H9 (cell line): ENCODE measurements around the gene FRMD4B. TPM values are rescaled to one million over a fixed set of nuclear protein-coding genes. Genes with fewer than 3 reads are reported as not detected.

Experiments used
- DNase-seq: peaks from one replicate; pipeline ENCODE4 v3.0.0-alpha.2; 2017
- H2AFZ ChIP-seq: one replicate; pipeline ENCODE4 v1.6.1; 2013; ENCODE audit warnings: mild to moderate bottlenecking, low read length, control low read depth, moderate library complexity
- H2AK5ac ChIP-seq: 2 replicates; pipeline ENCODE4 v1.6.1; 2013; ENCODE audit warnings: low read length, control low read depth, mixed read lengths; ENCODE audit not compliant: insufficient read length
- H2BK120ac ChIP-seq: one replicate; pipeline ENCODE4 v1.6.1; 2013; ENCODE audit warnings: low read depth, mild to moderate bottlenecking, low read length, control low read depth, inconsistent platforms; ENCODE audit not compliant: poor library complexity, severe bottlenecking
- H2BK12ac ChIP-seq: 2 replicates; pipeline ENCODE4 v1.6.1; 2013; ENCODE audit warnings: low read length, control low read depth, mixed read lengths, low read depth; ENCODE audit not compliant: insufficient read length
- H2BK15ac ChIP-seq: 2 replicates; pipeline ENCODE4 v1.6.1; 2013; ENCODE audit warnings: low read depth, low read length, control low read depth
- H2BK20ac ChIP-seq: one replicate; pipeline ENCODE4 v1.6.1; 2013; ENCODE audit warnings: low read depth, mild to moderate bottlenecking, low read length, control low read depth, inconsistent platforms; ENCODE audit not compliant: poor library complexity, severe bottlenecking
- H2BK5ac ChIP-seq: 2 replicates; pipeline ENCODE4 v1.6.1; 2013; ENCODE audit warnings: low read length, control low read depth, mixed read lengths; ENCODE audit not compliant: insufficient read length
- H3K14ac ChIP-seq: 2 replicates; pipeline ENCODE4 v1.6.1; 2013; ENCODE audit warnings: low read length, control low read depth; ENCODE audit not compliant: insufficient read depth
- H3K18ac ChIP-seq: 2 replicates; pipeline ENCODE4 v1.6.1; 2013; ENCODE audit warnings: low read depth, mild to moderate bottlenecking, mixed read lengths, low read length, control low read depth; ENCODE audit not compliant: insufficient read length
- H3K23ac ChIP-seq: 2 replicates; pipeline ENCODE4 v1.6.1; 2013; ENCODE audit warnings: low read length, control low read depth, mixed read lengths, low read depth; ENCODE audit not compliant: insufficient read length
- H3K23me2 ChIP-seq: 2 replicates; pipeline ENCODE4 v1.6.1; 2013; ENCODE audit warnings: low read depth, mild to moderate bottlenecking, mixed read lengths, low read length, control low read depth; ENCODE audit not compliant: insufficient read length, poor library complexity, severe bottlenecking
- H3K27ac ChIP-seq: 2 replicates; pipeline ENCODE4 v1.5.1; 2013; ENCODE audit warnings: low read length, control low read depth, mixed read lengths, low read depth; ENCODE audit not compliant: insufficient read length
- H3K27me3 ChIP-seq: 2 replicates; pipeline ENCODE4 v1.6.1; 2013; ENCODE audit warnings: low read length, control low read depth, inconsistent platforms; ENCODE audit not compliant: insufficient read depth
- H3K4ac ChIP-seq: 2 replicates; pipeline ENCODE4 v1.6.1; 2013; ENCODE audit warnings: low read depth, mild to moderate bottlenecking, control low read depth, inconsistent platforms, low read length, moderate library complexity
- H3K4me1 ChIP-seq: 2 replicates; pipeline ENCODE4 v1.6.1; 2013; ENCODE audit warnings: low read length, control low read depth, inconsistent platforms; ENCODE audit not compliant: insufficient read depth
- H3K4me2 ChIP-seq: 2 replicates; pipeline ENCODE4 v1.6.1; 2013; ENCODE audit warnings: low read length, control low read depth, mixed read lengths; ENCODE audit not compliant: insufficient read length, insufficient read depth
- H3K56ac ChIP-seq: 2 replicates; pipeline ENCODE4 v1.6.1; 2013; ENCODE audit warnings: low read depth, mild to moderate bottlenecking, mixed read lengths, low read length, control low read depth; ENCODE audit not compliant: insufficient read length
- H3K79me1 ChIP-seq: 2 replicates; pipeline ENCODE4 v1.6.1; 2013; ENCODE audit warnings: low read depth, mild to moderate bottlenecking, moderate library complexity, low read length, control low read depth, inconsistent platforms; ENCODE audit not compliant: insufficient read depth, poor library complexity, severe bottlenecking
- H3K79me2 ChIP-seq: 2 replicates; pipeline ENCODE4 v1.6.1; 2013; ENCODE audit warnings: low read length, control low read depth, inconsistent platforms; ENCODE audit not compliant: insufficient read depth
- H3K9ac ChIP-seq: 2 replicates; pipeline ENCODE4 v1.6.1; 2013; ENCODE audit warnings: low read length, control low read depth, mixed read lengths; ENCODE audit not compliant: insufficient read length; ENCODE audit errors: extremely low read depth
- H3K9me3 ChIP-seq: one replicate; pipeline ENCODE4 v1.6.1; 2013; ENCODE audit warnings: low read depth, low read length, inconsistent platforms; ENCODE audit not compliant: control insufficient read depth
- H3T11ph ChIP-seq: one replicate; pipeline ENCODE4 v1.6.1; 2013; ENCODE audit warnings: mild to moderate bottlenecking, low read length, control low read depth, inconsistent platforms
- H4K20me1 ChIP-seq: one replicate; pipeline ENCODE4 v1.6.1; 2013; ENCODE audit not compliant: control insufficient read depth, insufficient read length, insufficient read depth
- H4K5ac ChIP-seq: 2 replicates; pipeline ENCODE4 v1.6.1; 2013; ENCODE audit warnings: low read depth, mild to moderate bottlenecking, mixed read lengths, low read length, control low read depth; ENCODE audit not compliant: insufficient read length
- H4K8ac ChIP-seq: replicated peaks from 2 replicates; pipeline ENCODE4 v1.6.1; 2013; ENCODE audit warnings: low read length, control low read depth, mixed read lengths, low read depth; ENCODE audit not compliant: insufficient read length
- H4K91ac ChIP-seq: 2 replicates; pipeline ENCODE4 v1.6.1; 2013; ENCODE audit warnings: low read depth, mild to moderate bottlenecking, moderate library complexity, mixed read lengths, low read length, control low read depth; ENCODE audit not compliant: insufficient read length
- H3K27ac Mint-ChIP-seq, 3 experiments: 2 replicates in 2 of 3; 3 replicates in 1 of 3; pipeline ENCODE4 v1.8.0; 2020 to 2021; ENCODE audit warnings: mixed read lengths in 3 of 3, mild to moderate bottlenecking in 1 of 3, moderate library complexity in 1 of 3
- H3K27me3 Mint-ChIP-seq: 2 replicates; pipeline ENCODE4 v1.8.0; 2021; ENCODE audit warnings: low read depth, mild to moderate bottlenecking, moderate library complexity, mixed read lengths
- H3K36me3 Mint-ChIP-seq, 3 experiments: 2 replicates in 2 of 3; 3 replicates in 1 of 3; pipeline ENCODE4 v1.8.0; 2020 to 2021; ENCODE audit warnings: low read depth in 3 of 3, mixed read lengths in 3 of 3; ENCODE audit not compliant: insufficient read depth in 1 of 3
- H3K4me1 Mint-ChIP-seq, 2 experiments: 2 replicates each; pipeline ENCODE4 v1.8.0; 2020; ENCODE audit warnings: mixed read lengths in 2 of 2
- H3K4me3 Mint-ChIP-seq, 2 experiments: 2 replicates in 1 of 2; 3 replicates in 1 of 2; pipeline ENCODE4 v1.8.0; 2020 to 2021; ENCODE audit warnings: mild to moderate bottlenecking in 2 of 2, mixed read lengths in 2 of 2, moderate library complexity in 1 of 2
- H3K9me3 Mint-ChIP-seq, 2 experiments: 2 replicates in 1 of 2; 3 replicates in 1 of 2; pipeline ENCODE4 v1.8.0; 2020; ENCODE audit warnings: mild to moderate bottlenecking in 2 of 2, mixed read lengths in 2 of 2, moderate library complexity in 1 of 2
- CTCF ChIP-seq: fragments of 200-600 bp; sonication (generic); conservative IDR thresholded peaks from 3 replicates; pipeline ENCODE4 v1.8.0; 2021; ENCODE audit warnings: antibody characterized with exemption, mild to moderate bottlenecking
- WGBS: extraction: QIAGEN DNeasy Blood & Tissue Kit; methylation state at CpG from one replicate; pipeline ENCODE4 v1.1.7; 2013; ENCODE audit warnings: missing lambda C conversion rate, low lambda C conversion rate, mixed read lengths; ENCODE audit not compliant: insufficient read length; ENCODE audit errors: extremely low coverage; 5-methylcytosine and 5-hydroxymethylcytosine counted together
- total RNA-seq: library from RNA; stranded (reverse); gene quantifications from 2 replicates; pipeline ENCODE4 v1.2.1, GENCODE V29; 2021

The FRMD4B gene
- total RNA-seq, 1 experiment from 2014 or later = 3.4 TPM

GRCh38 chr3:69313251-69313650 is 72.6 kb downstream of the FRMD4B start:
- TF ChIP-seq CTCF = no peak
- H3K4me2 ChIP-seq = no peak overlapping the region
- H3K14ac ChIP-seq = no peak overlapping the region; the same call in 1 of the 2 replicates
- no peak overlapping the region for H3K4ac ChIP-seq
- no peaks in the 10 kb centered on the region for H3K23me2 ChIP-seq
- no peak overlapping the region for H2BK12ac ChIP-seq
- no peaks in the 10 kb centered on the region for H4K20me1 ChIP-seq
- H3K18ac ChIP-seq = no peak overlapping the region
- H3K4me1 Mint-ChIP-seq = no peaks in the 10 kb centered on the region
- no peaks in the 10 kb centered on the region for H3K27me3 ChIP-seq
- H3K9me3 ChIP-seq = no peaks in the 10 kb centered on the region
- H2AFZ ChIP-seq = no peak overlapping the region
- DNase-seq = no peak
- no peak overlapping the region for H2AK5ac ChIP-seq
- H2BK5ac ChIP-seq = no peak overlapping the region
- H3K4me1 ChIP-seq = no peaks in the 10 kb centered on the region
- no peak overlapping the region for H2BK15ac ChIP-seq
- no peak overlapping the region for H3K9ac ChIP-seq
- H3K23ac ChIP-seq = no peak overlapping the region
- no CpG with 5 or more reads among the region's 4 CpGs for WGBS
- no peaks in the 10 kb centered on the region for H3K79me2 ChIP-seq
- no peak overlapping the region for H3K27ac Mint-ChIP-seq
- no peak overlapping the region for H4K8ac ChIP-seq
- no peaks in the 10 kb centered on the region for H3K27me3 Mint-ChIP-seq
- no peaks in the 10 kb centered on the region for H3K79me1 ChIP-seq
- no peak overlapping the region for H3K4me3 Mint-ChIP-seq
- H3T11ph ChIP-seq = no peak overlapping the region
- H3K9me3 Mint-ChIP-seq = no peaks in the 10 kb centered on the region
- no peak overlapping the region for H4K91ac ChIP-seq
- no peaks in the 10 kb centered on the region for H3K36me3 Mint-ChIP-seq
- H3K27ac ChIP-seq = no peak overlapping the region
- H3K56ac ChIP-seq = no peak overlapping the region
- no peak overlapping the region for H4K5ac ChIP-seq
- no peak overlapping the region for H2BK20ac ChIP-seq
- H2BK120ac ChIP-seq = no peak overlapping the region
